ENCODE data around the gene FOXP3.

The FOXP3 gene

GRCh38 chrX:49228185-49228584 is 36.3 kb downstream of the FOXP3 start:
- DNase-seq (ENCODE audit: low spot score) = no peak
- TF ChIP-seq CTCF (IDR thresholded peaks at IDR 0.05; ENCODE audit: extremely low read depth, missing control alignments) = no peak

GRCh38 chrX:49227726-49228125 is 36.8 kb downstream of the FOXP3 start:
- TF ChIP-seq CTCF (IDR thresholded peaks at IDR 0.05; ENCODE audit: extremely low read depth, missing control alignments) = no peak
- no peak for DNase-seq (ENCODE audit: low spot score)

- TF ChIP-seq CTCF (IDR thresholded peaks at IDR 0.05; ENCODE audit: extremely low read depth, missing control alignments) = no peak
- no peak for DNase-seq (ENCODE audit: low spot score)
Observed at GRCh38 chrX:49226946-49227345, 37.6 kb downstream of the FOXP3 start.

GRCh38 chrX:49225858-49226257 is 38.7 kb downstream of the FOXP3 start:
- TF ChIP-seq CTCF (IDR thresholded peaks at IDR 0.05; ENCODE audit: extremely low read depth, missing control alignments) = no peak
- no peak for DNase-seq (ENCODE audit: low spot score)

GRCh38 chrX:49221868-49222267 is 42.6 kb downstream of the FOXP3 start:
- TF ChIP-seq CTCF (IDR thresholded peaks at IDR 0.05; ENCODE audit: extremely low read depth, missing control alignments) = no peak
- DNase-seq (ENCODE audit: low spot score) = no peak

- TF ChIP-seq CTCF (IDR thresholded peaks at IDR 0.05; ENCODE audit: extremely low read depth, missing control alignments) = no peak
Observed at GRCh38 chrX:49220100-49220499, 44.4 kb downstream of the FOXP3 start.

GRCh38 chrX:49214996-49215526 is 49.4 kb downstream of the FOXP3 start:
- DNase-seq (ENCODE audit: low spot score) = no peak
- TF ChIP-seq CTCF (IDR thresholded peaks at IDR 0.05; ENCODE audit: extremely low read depth, missing control alignments) = no peak

More at GRCh38 chrX:49220100-49220499, 44.4 kb downstream of the FOXP3 start:
- DNase-seq (ENCODE audit: low spot score) = no peak
